Vagina (tissue), 2 donors: ENCODE data around the gene PARD3.

Experiments used
- CTCF ChIP-seq, 3 experiments: fragments of 450-650 bp in 2 of 3; fragments of 200-600 bp in 1 of 3; sonication (generic) in 1 of 3; IDR thresholded peaks; one replicate each; pipeline ENCODE4 v1.5.1; 2017 to 2019; ENCODE audit warnings: antibody characterized with exemption in 3 of 3, mild to moderate bottlenecking in 2 of 3, moderate library complexity in 2 of 3
- POLR2A ChIP-seq, 2 donors: fragments of 450-650 bp; IDR thresholded peaks; one replicate each; pipeline ENCODE4 v1.6.1; 2017; ENCODE audit warnings: antibody characterized with exemption in 2 of 2, mild to moderate bottlenecking in 2 of 2, moderate library complexity in 2 of 2
- POLR2AphosphoS5 ChIP-seq, 2 donors: sonication (generic); formaldehyde crosslinking; IDR thresholded peaks; one replicate each; pipeline ENCODE4 v1.9.0; 2017; ENCODE audit warnings: antibody characterized with exemption in 2 of 2, mild to moderate bottlenecking in 2 of 2, low read depth in 1 of 2; ENCODE audit not compliant: insufficient read depth in 1 of 2

GRCh38 chr10:34715511-34716187, 99.4 kb downstream of the PARD3 start:
- TF ChIP-seq POLR2A (IDR thresholded peaks at IDR 0.05): no peak
- no peak for TF ChIP-seq CTCF (IDR thresholded peaks at IDR 0.05)
- TF ChIP-seq POLR2AphosphoS5 (IDR thresholded peaks at IDR 0.05; ENCODE audit: insufficient read depth in 1 of 2, low read depth in 1 of 2): no peak
